GM18499 (cell line): ENCODE measurements around the gene CLASRP.
"Not testable (repeated sequence)": the region's sequence is repeated elsewhere in the genome, so short reads cannot be mapped to it uniquely, and the experiment has no call there.

Experiments
- ATAC-seq: cut with Tn5 transposase; IDR thresholded peaks from one replicate; pipeline ENCODE4 v1.9.1; 2021; ENCODE audit warnings: moderate number of reproducible peaks; ENCODE audit not compliant: insufficient read depth, unreplicated experiment

Gene CLASRP

DNA sequence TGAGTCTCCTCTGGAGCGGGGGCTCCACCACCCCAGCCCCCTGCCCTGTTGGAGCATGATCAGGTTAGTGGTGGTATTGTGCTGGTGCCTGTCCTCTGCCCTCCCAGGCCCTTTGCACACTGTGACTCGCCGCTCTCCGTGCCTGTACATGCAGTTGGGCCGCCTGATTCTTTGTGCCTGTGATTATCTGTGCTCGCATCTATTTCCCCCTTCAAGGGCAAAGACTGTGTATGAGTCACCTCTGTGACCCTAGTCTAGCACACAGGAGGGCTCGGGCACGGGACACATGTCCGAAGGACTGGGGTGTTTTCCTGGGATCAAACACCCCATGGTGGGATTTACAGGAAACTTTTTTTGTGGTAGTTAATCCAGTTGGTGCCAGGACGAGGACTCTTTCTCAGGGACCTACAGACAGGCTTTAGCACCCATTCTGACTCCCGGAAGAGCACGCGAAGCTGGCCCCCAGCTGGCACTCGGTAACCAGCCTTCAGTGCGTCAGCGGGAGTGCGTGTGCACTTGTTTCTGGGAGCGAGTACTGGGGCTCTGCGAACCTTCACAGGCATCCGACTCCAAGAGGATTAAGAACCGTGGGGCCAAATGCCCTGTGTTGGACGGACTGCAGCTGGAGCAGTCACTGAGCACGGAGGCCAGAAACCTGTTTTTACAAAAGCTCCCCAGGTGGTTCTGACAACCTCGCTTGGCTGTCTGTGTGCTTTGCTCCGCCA lies 60.8 kb downstream of the CLASRP start:
- ATAC-seq = no peak

GRCh38 chr19:45100201-45100600 lies 61.4 kb downstream of the CLASRP start:
- ATAC-seq = no peak

DNA sequence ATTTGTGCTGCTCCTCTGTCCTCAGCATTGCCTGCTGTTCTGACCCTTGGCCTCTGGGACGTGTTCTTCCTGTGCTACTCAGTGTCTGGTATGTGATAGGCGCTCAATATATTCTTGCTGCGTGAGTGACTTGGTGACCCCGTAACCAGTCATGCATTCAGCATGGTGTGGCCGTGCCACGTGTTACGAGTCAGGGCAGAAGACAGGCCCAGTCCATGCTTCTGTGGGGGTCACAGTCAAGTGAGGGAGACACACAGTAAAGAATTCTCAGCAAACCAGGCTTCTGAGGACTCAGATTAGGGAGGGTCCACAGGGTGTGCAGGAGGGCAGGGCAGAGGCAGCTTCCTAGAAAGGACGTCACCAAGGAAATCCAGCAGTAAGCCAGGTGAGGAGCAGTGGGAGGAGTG lies 62.0 kb downstream of the CLASRP start:
- ATAC-seq = no peak

DNA sequence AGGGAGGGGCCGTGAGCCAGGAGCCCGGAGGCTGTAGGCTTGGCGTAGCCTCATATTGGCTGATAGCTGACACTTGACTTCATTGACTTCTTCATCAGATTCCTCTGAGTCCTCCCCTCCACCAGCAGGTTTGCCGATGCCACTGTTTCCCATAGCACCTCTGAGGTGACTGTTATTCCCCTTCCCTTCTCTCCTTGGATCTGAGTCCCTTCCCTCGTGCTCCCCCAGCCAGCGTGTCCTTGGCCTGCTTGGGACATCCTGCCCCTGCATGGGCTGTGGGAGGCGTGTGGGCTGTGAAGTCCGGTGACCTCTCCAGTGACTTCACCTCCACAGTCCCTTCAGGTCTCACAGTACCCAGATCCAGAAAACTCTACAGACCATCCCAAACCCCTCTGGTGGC lies 63.0 kb downstream of the CLASRP start:
- ATAC-seq = no peak

- ATAC-seq = no peak
Observed at GRCh38 chr19:45102481-45102880, 63.6 kb downstream of the CLASRP start.

- ATAC-seq = no peak
Observed at GRCh38 chr19:45103156-45103507, 64.3 kb downstream of the CLASRP start.

- no peak for ATAC-seq
Observed at GRCh38 chr19:45103508-45104319, 64.9 kb downstream of the CLASRP start.

DNA sequence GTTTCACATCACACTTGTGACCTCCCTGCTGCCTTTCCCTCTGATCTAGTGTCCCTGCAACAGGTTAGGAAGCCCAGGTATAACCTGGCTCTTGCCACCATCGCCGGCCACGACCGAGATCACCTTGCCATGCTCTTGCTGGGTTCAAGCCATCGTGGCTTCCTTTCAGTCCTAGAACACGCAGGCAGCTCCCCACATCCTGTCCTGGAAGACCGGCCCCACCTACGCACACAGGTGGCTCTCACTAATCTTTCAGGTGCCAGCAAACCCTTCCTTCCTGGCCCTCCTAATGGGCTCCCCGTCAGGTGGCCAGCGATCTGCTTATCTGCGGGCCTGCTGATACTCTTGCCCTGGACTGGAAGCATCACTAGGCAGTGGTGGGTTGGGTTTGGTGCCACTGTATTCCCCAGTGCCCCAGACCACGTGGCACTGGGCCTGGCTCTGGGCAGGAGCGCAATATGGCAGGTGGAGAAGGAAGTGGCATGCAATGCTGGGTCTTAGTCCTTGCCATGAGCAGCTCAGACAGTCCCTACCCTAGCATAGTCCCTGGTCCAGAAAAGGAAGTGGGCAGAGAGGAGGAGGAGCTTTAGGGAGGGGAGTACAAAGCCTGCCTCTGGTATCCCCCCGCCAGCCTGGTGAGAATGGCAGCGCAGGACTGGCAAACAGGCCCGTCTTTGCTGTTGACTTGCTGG lies 66.0 kb downstream of the CLASRP start:
- no peak for ATAC-seq

DNA sequence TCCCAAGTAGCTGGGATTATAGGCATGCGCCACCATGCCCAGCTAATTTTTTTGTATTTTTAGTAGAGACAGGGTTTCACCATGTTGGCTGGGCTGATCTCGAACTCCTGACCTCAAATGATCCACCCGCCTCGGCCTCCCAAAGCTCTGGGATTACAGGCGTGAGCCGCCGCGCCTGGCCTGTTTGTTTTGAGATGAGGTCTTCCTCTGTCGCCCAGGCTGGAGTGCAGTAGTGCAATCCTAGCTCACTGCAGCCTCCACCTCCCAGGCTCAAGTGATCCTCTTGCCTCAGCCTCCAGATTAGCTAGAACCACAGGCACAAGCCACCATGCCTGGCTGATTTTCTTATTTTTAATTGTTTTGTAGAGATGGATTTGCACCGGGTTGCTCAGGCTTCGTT lies 67.5 kb downstream of the CLASRP start:
- ATAC-seq = not testable (repeated sequence)

DNA sequence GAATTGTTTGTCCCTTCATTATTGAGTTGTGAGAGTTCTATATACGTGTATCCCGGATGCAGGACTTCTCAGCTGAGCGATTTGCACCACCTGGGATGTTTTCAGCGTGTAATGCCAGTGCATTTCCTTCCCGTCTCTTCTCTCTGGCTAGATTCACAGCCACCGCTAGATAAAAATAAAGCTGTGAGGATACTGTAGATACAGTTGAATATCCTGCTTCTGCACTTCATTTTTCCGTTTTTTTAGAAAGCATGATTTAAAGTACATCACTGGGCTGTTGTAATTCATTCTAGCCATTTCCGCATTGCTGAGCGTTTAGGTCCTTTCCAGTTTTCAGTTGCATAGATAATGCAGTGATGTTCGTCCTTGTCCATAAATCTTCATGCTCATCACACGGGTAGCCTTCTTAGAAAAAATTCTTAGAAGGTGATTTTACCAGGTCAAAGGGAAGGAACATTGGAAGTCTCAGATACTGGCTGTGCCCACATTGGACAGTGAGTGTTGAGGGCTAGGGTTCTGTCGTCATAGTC lies 68.8 kb downstream of the CLASRP start:
- ATAC-seq = no peak

DNA sequence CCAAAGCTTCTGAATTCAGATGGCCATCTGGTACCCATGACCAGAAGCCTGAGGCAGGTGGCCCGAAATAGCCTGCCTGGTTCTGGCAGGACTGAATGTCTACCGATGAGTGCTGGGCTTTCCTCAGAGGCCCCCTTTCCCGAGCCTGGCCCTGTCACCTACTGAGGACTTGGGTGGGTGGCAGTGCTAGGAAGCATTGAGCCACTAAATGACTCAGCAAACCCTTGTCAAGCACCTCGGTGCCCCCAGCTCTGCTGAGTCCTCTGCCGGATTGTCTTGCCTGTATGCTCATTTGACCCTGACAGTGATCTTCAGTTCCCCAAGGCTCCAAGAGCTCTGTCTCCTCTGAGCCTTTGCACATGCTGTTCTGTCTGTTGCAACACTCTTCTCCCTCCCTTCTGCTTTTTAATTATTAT lies 72.0 kb downstream of the CLASRP start:
- ATAC-seq = no peak

DNA sequence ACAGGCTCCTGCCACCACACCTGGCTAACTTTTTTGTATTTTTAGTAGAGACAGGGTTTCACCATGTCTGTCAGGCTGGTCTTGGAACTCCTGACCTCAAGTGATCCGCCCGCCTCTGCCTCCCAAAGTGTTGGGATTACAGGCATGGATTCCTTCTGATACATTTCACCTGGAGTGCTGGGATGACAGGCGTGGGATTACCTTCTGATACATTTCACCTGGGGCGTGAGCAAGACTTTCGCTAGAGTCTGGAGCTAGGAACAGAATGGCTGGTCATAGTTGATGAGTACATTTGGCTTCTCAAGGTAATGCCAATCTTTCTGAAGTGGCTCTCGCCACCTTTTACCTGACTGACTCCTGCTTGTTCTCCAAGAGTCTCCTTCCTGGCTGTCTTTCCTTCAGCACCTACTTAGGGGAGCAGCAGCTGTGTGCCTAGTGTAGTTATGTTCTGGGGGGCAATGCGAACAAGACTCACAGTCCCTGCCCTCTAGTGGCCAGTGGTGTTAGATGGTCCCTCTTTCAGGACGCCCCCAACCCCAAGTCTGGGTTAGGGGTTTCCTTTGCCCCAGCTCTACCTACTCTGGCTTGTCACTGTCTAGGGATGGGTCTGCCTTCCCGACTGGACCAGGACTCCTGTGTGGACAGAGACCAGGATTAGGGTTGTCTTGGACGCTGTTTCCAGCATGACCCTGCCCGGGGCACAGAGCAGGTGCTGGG lies 73.4 kb downstream of the CLASRP start:
- no peak for ATAC-seq

- ATAC-seq = no peak
Observed at GRCh38 chr19:45113628-45114027, 74.8 kb downstream of the CLASRP start.

DNA sequence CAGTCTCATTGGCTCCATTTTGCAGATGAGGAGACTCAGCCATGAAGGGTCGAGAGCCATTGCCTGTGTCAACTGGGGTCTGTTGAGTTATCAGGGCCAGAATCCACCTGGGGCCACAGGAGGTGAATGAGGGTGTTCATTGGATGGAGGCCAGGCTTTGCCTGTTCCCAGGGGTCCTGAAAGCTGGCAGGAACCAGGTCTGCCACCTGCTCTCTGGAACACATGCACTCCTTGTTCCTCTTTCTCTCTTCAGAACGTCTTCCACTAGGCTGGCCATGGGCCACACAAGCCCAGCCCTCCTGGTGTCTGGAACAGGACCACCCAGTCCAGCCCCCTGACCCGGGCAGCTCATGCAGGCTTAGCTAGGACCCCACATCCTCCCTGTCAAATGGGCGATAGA lies 75.3 kb downstream of the CLASRP start:
- ATAC-seq = no peak

DNA sequence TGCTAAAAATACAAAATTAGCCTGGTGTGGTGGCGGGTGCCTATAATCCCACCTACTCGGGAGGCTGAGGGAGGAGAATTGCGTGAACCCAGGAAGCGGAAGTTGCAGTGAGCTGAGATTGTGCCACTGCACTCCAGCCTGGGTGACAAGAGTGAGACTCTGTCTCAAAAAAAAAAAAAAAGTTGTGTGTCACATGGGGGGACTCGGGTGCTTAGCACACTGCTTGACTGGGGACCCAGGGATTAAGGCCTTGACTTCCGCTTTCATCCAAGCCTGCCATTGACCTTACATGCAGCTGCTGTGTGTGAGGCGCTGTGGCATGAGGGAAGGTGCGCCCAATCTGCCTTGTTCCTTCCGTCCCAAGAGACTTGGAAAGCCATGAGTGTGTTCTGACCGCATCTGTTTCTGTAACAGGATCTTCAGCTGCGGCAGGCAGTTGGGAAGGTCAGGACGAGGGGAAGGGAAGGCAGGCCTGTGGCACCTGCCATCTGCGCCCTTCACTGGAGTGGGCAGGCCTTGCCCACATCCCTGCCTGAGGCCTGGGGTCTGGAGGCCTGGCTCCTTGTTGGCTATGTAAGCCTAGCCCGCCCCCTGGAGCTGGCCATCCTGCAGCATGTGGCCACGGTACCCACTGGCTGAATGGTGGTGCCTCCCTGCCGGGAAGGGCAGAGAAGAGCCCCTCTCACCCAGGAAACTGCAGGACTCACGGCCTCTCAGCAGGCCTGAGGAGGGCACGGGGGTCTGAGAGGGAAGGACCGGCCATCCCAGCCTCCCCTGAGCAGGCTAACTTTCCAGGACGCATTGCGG lies 77.2 kb downstream of the CLASRP start:
- ATAC-seq = no peak

GRCh38 chr19:45117167-45117594 lies 78.3 kb downstream of the CLASRP start:
- ATAC-seq = no peak

DNA sequence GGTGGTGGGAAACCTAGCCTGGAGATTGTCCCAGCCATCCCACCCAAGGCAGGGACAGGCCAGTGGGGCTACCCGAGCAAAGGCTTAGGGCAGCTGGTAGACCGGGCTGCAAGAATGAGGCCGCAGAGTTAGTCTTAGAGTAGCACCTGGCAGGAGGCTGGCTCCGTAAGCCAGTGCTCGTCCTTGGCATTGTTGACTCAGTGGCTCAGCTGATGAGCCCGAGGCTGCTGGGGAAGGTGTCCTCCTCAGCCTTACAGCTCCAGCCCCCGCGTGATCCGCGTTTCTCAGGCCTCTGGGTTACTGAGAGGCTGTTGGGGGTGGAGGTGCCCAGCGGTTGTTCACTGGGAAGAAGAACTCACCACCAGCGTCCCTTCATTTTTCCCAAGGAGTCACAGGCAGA lies 78.8 kb downstream of the CLASRP start:
- ATAC-seq = no peak

GRCh38 chr19:45118106-45118505 lies 79.3 kb downstream of the CLASRP start:
- ATAC-seq = no peak

- ATAC-seq = not testable (repeated sequence)
Observed at GRCh38 chr19:45118591-45119355, 79.9 kb downstream of the CLASRP start.
